A549 treated with CORT108297 at 1 μM for 4 hours (cell line): ENCODE measurements around the gene PPAN. TPM values are rescaled to one million over a fixed set of nuclear protein-coding genes. Genes with fewer than 3 reads are reported as not detected.

Source experiments
- total RNA-seq: library from RNA; stranded (reverse); fragments of 200-300 nt; extraction: Qiagen RNA extraction; gene quantifications from 5 replicates; pipeline ENCODE4 v1.2.3, GENCODE V29; 2022

PPAN gene, protein sequence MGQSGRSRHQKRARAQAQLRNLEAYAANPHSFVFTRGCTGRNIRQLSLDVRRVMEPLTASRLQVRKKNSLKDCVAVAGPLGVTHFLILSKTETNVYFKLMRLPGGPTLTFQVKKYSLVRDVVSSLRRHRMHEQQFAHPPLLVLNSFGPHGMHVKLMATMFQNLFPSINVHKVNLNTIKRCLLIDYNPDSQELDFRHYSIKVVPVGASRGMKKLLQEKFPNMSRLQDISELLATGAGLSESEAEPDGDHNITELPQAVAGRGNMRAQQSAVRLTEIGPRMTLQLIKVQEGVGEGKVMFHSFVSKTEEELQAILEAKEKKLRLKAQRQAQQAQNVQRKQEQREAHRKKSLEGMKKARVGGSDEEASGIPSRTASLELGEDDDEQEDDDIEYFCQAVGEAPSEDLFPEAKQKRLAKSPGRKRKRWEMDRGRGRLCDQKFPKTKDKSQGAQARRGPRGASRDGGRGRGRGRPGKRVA
- 40.7 to 59.7 TPM (median 54.1 TPM) in 5 replicates for total RNA-seq

DNA sequence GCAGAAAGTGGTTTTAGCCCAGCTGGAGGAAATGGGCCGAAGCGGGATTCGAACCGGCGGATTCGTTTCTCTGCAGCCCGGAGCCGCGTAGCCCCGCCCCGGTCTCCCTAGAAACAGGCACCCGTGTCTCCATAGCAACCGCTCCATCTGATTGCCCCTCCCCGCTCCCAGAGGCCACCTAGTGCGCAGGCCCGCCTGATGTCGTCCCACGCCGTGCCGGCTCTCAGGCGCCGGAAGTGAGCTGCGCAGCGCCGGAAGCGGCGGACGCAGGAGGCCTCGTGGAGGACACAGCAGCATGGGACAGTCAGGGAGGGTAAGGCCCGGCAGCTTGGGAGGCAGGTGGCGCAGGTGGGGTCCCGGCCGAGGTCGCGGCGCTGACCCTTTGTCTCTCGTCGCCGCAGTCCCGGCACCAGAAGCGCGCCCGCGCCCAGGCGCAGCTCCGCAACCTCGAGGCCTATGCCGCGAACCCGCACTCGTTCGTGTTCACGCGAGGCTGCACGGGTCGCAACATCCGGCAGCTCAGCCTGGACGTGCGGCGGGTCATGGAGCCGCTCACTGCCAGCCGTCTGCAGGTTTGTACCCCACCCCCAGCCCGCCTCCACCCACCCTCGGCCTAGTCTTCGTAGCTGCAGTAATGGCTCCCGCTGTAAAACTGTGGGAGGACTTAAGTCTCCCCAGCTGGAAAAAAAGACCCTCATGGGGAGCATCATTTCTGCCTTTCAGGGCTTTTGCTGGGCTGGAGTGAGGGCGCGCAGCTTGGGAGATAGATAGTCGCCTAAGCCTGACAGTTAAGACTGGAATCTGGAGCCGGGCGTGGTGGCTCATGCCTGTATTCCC, at the start of gene PPAN:
PPAN (plus strand) TSS at position 263 of the 837 bp plus-strand sequence; CDS start at position 296, 33 bp downstream.

DNA sequence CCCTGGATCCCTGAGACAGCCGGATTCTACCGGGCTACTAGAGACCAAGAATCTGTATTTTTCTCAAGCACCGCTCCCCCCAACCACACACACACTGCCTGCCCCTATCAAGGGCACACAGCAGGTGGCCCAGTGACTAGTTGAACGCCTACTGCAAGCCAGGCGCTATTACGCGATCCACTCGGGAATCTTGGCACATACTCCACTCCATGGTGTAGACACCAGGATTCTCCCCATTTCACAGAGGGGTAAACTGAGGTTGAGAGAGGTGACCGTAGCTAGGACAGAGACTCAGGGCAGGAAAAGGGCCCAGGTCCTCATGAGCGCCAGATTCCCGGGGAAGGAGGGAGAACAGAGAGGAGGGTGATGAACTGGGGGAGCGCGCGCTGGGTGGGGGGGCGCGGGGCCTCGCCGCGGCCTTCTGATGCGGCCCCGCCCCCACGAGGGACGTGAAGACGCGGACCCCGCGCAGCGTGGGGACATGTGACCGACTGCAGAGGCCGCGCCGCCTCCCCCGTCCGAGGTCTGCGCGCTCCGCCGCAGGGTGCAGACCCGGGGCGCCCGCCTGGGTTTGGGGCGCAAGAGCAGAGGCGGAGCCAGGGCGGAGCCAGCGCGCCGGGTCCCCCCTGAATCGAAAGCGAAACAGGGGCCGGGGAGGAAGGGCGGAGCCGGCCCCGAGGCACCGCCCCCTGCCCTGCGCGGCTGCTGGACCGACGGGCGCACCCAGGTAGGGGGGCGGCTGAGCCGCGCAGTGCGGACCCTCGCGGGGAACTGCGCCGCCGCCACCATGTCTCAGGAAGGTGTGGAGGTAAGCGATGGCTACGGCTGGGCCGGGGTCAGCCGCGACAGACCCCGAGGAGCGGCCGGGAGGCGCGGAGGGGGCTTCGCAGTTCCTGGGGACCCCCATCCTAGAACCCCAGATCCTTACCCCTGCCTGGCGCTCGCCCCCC, 20.2 kb upstream of the PPAN start, which contains the start of gene SHFL:
SHFL (plus strand) TSS at position 677 of the 950 bp plus-strand sequence; CDS start at position 788, 111 bp downstream.

DNA sequence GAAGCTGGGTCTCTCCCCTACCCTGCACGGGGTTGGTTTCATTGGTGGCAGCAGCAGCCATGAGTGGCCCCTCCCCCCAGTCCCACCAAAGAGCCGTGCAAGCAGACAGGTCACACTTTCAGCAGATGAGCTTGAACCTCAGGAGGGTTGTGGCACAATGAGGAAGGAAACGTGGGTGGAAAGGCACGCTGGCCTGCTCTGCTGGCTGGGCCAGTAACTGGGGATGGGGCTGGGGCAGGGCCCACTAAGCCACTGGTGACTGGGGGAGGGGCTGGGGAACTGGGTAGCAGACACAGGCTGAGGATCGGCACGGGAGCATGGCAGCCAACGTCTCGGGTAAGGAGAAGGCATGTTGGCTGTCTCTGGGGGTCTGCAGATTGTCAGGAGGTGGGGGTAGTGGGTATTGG, 5.2 kb downstream of the PPAN start, which contains the start of gene P2RY11:
P2RY11 (plus strand) TSS at position 289 of the 407 bp plus-strand sequence; CDS start at position 318, 29 bp downstream.

Other genes with a start within 250 kb of the PPAN start
- 8.2 to 12.8 TPM (median 11.7 TPM) in 5 replicates for gene OLFM2, start 169.8 kb upstream of the PPAN start, total RNA-seq
- 3.7 to 5.8 TPM (median 3.7 TPM) in 5 replicates for gene COL5A3, start 95.9 kb upstream of the PPAN start, total RNA-seq
- 0.16 to 0.65 TPM (median 0.33 TPM) in 5 replicates for gene RDH8, start 92.9 kb upstream of the PPAN start, total RNA-seq
- gene SHFL, start 20.0 kb upstream of the PPAN start, total RNA-seq = 6.8 to 9.8 TPM (median 8.2 TPM) in 5 replicates
- 0.08 to 0.15 TPM (median 0.08 TPM) in 3 of 5 replicates, not detected in the others for gene ANGPTL6, start 3.7 kb upstream of the PPAN start, total RNA-seq
- gene P2RY11, start 5.3 kb downstream of the PPAN start, total RNA-seq = 4.6 to 13.5 TPM (median 7.0 TPM) in 5 replicates
- 161 to 180 TPM (median 167 TPM) in 5 replicates for gene EIF3G, start 13.5 kb downstream of the PPAN start, total RNA-seq
- 58.2 to 74.6 TPM (median 66.3 TPM) in 5 replicates for gene DNMT1, start 88.6 kb downstream of the PPAN start, total RNA-seq
- gene S1PR2, start 125.0 kb downstream of the PPAN start, total RNA-seq = 0.75 to 1.1 TPM (median 0.96 TPM) in 5 replicates
- gene MRPL4, start 145.9 kb downstream of the PPAN start, total RNA-seq = 55.9 to 85.2 TPM (median 78.8 TPM) in 5 replicates
- gene ICAM1, start 164.8 kb downstream of the PPAN start, total RNA-seq = 2.8 to 6.5 TPM (median 5.1 TPM) in 5 replicates
- gene ICAM4, start 180.6 kb downstream of the PPAN start, total RNA-seq = 0.12 to 0.25 TPM (median 0.14 TPM) in 3 of 5 replicates, not detected in the others
- 0.47 to 1.3 TPM (median 1.0 TPM) in 5 replicates for gene ICAM5, start 183.6 kb downstream of the PPAN start, total RNA-seq
- gene ZGLP1, start 203.5 kb downstream of the PPAN start, total RNA-seq = 1.4 to 3.2 TPM (median 2.3 TPM) in 5 replicates
- 25.9 to 41.7 TPM (median 33.8 TPM) in 5 replicates for gene FDX2, start 209.7 kb downstream of the PPAN start, total RNA-seq
- gene RAVER1, start 227.2 kb downstream of the PPAN start, total RNA-seq = 21.7 to 31.3 TPM (median 28.9 TPM) in 5 replicates
- gene ICAM3, start 233.3 kb downstream of the PPAN start, total RNA-seq = 7.2 to 11.0 TPM (median 8.8 TPM) in 5 replicates